SU-DHL-6 (cell line): ENCODE measurements around the gene EBP.

Experiments
- EZH2phosphoT487 ChIP-seq: fragments of 200-600 bp; sonication (generic), shearing (Covaris generic); conservative IDR thresholded peaks from 2 replicates; pipeline ENCODE4 v1.6.1; 2018; ENCODE audit warnings: mild to moderate bottlenecking, antibody characterized with exemption, low read length, moderate library complexity, mixed read lengths
- TF ChIP-seq, protein P1 (sequence below): fragments of 200-600 bp; sonication (generic); IDR thresholded peaks from one replicate; pipeline ENCODE4 v1.5.1; 2017; ENCODE audit warnings: antibody characterized with exemption, mild to moderate bottlenecking, low read length, moderate library complexity; ENCODE audit not compliant: insufficient read depth, poor library complexity, severe bottlenecking

DNA sequence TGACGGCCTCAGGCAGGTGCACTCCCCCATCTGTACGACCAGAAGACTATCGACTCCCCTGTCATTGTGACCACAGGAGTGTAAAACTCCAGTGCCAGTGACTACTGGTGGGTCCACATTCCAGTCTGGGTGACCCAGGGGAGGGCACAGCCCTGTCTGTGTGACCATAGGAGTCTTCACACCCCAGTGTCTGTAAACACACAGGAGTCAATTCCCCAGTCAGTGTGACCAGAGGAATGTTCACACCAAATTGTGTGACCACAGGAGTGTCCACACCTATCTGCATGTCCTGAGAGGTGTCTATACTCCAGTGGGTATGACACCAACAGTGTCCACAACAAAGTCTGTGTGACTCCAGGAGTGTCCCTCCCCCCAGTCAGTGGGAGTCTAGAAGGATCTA is 33.6 kb upstream of the EBP start:
- TF ChIP-seq, protein P1, sequence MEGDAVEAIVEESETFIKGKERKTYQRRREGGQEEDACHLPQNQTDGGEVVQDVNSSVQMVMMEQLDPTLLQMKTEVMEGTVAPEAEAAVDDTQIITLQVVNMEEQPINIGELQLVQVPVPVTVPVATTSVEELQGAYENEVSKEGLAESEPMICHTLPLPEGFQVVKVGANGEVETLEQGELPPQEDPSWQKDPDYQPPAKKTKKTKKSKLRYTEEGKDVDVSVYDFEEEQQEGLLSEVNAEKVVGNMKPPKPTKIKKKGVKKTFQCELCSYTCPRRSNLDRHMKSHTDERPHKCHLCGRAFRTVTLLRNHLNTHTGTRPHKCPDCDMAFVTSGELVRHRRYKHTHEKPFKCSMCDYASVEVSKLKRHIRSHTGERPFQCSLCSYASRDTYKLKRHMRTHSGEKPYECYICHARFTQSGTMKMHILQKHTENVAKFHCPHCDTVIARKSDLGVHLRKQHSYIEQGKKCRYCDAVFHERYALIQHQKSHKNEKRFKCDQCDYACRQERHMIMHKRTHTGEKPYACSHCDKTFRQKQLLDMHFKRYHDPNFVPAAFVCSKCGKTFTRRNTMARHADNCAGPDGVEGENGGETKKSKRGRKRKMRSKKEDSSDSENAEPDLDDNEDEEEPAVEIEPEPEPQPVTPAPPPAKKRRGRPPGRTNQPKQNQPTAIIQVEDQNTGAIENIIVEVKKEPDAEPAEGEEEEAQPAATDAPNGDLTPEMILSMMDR = no peak
- no peak for TF ChIP-seq EZH2phosphoT487
